Endothelial cell of umbilical vein (primary cell): Measurements from ENCODE around the gene TMPRSS15.

Experiments used
- EZH2 ChIP-seq: IDR thresholded peaks from 2 replicates; pipeline ENCODE4 v1.6.1; 2012; ENCODE audit warnings: borderline replicate concordance, low read depth, mild to moderate bottlenecking, moderate library complexity, low read length, inconsistent platforms; ENCODE audit not compliant: severe bottlenecking
- FOS ChIP-seq: IDR thresholded peaks from 2 replicates; pipeline ENCODE4 v1.6.1; 2011; ENCODE audit warnings: mild to moderate bottlenecking, low read length, moderate library complexity, borderline replicate concordance; ENCODE audit not compliant: insufficient read depth
- GATA2 ChIP-seq: IDR thresholded peaks from 2 replicates; pipeline ENCODE4 v1.7.0; 2011; ENCODE audit warnings: low read depth, mild to moderate bottlenecking, moderate library complexity, mixed read lengths, low read length; ENCODE audit not compliant: insufficient read length, insufficient read depth
- JUN ChIP-seq: IDR thresholded peaks from 2 replicates; pipeline ENCODE4 v1.6.1; 2011; ENCODE audit warnings: borderline replicate concordance, low read depth; ENCODE audit not compliant: insufficient read length, insufficient read depth
- MYC ChIP-seq: IDR thresholded peaks from one replicate; pipeline ENCODE4 v1.6.1; 2011; ENCODE audit warnings: mild to moderate bottlenecking, low read depth, low read length
- POLR2A ChIP-seq: IDR thresholded peaks from 2 replicates; pipeline ENCODE4 v1.6.1; 2012; ENCODE audit warnings: low read depth, mild to moderate bottlenecking, control low read depth, low read length
- POLR2AphosphoS5 ChIP-seq: IDR thresholded peaks from 2 replicates; pipeline ENCODE4 v1.6.1; 2012; ENCODE audit warnings: low read depth, mild to moderate bottlenecking, control low read depth, low read length, moderate library complexity; ENCODE audit not compliant: insufficient read depth
- TF ChIP-seq, protein P1 (sequence below), 2 donors: IDR thresholded peaks; 1 replicate in 1 of 2; 2 replicates in 1 of 2; pipeline ENCODE4 v1.5.1; 2011; ENCODE audit warnings: low read length in 2 of 2, mild to moderate bottlenecking in 2 of 2, moderate library complexity in 2 of 2, control low read depth in 1 of 2, inconsistent platforms in 1 of 2, low read depth in 1 of 2; ENCODE audit not compliant: insufficient read depth in 1 of 2; ENCODE audit errors: extremely low read depth in 1 of 2
- TF ChIP-seq, protein P2 (sequence below): IDR thresholded peaks from 2 replicates; pipeline ENCODE4 v1.6.1; 2011; ENCODE audit not compliant: insufficient read depth, insufficient read length

DNA sequence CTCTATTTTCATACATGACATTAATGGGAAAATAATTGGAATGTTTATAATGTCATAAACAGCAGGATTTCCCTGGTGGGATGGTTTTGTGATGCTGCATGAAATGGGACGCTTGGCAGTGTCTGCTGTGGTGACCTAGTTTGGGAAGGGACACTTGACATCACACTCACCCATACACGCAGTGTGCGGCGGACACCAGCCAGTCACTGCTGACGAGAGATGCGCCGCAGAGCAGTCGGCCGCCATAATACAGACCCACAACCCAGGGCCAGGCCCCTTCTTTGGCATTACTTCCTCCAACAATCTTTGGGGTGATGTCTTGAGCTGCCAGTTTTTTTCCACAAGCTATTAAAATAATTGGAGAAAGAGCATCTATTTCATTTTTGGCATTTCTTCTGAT, 109.5 kb downstream of the TMPRSS15 start:
- TF ChIP-seq, protein P1, sequence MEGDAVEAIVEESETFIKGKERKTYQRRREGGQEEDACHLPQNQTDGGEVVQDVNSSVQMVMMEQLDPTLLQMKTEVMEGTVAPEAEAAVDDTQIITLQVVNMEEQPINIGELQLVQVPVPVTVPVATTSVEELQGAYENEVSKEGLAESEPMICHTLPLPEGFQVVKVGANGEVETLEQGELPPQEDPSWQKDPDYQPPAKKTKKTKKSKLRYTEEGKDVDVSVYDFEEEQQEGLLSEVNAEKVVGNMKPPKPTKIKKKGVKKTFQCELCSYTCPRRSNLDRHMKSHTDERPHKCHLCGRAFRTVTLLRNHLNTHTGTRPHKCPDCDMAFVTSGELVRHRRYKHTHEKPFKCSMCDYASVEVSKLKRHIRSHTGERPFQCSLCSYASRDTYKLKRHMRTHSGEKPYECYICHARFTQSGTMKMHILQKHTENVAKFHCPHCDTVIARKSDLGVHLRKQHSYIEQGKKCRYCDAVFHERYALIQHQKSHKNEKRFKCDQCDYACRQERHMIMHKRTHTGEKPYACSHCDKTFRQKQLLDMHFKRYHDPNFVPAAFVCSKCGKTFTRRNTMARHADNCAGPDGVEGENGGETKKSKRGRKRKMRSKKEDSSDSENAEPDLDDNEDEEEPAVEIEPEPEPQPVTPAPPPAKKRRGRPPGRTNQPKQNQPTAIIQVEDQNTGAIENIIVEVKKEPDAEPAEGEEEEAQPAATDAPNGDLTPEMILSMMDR (IDR thresholded peaks at IDR 0.05; ENCODE audit: extremely low read depth in 1 of 2, insufficient read depth in 1 of 2, low read depth in 1 of 2, low read length in 2 of 2) = no peak
- TF ChIP-seq MYC (no peak), EZH2 (no peak), POLR2A (no peak), POLR2AphosphoS5 (no peak), FOS (no peak), JUN (no peak), GATA2 (no peak)
- TF ChIP-seq, protein P2, sequence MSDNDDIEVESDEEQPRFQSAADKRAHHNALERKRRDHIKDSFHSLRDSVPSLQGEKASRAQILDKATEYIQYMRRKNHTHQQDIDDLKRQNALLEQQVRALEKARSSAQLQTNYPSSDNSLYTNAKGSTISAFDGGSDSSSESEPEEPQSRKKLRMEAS = no peak
